ENCODE measurements around the gene KNG1.

The KNG1 gene

DNA sequence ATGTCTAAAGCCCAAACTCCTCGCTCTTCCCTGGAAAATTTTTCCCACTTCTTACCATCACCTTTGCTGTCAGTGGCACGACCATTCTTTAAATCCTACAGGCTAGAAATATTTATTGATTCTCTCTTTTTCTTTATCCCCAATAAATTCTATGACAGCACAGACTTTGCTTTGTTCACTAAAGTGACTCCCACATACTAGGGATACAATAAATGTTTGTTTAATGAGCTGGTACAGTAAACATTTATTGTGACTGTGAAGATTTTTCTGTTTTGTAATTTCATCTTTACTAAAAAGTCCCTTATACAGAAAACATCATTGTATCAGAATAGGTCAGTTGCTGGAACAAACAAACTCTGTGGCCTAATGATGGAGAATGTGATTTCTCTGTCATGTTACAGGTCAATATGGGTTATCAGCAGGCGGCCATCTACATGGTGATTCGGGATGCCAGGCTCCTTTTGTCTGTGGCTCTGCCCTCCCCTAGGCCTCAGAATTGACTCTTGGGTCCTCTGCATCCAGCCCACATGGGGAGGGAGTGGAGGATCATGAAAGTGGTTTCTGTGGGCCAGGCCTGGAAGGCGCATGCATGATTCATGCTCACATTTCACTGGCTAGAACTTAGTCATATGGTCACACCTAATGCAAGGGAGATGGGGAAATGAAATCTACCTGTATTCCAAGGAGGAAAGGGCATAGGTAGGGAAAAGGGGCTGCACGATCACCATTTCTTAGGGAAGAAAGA, 22.7 kb upstream of the KNG1 start:
- TF ChIP-seq, protein P1, sequence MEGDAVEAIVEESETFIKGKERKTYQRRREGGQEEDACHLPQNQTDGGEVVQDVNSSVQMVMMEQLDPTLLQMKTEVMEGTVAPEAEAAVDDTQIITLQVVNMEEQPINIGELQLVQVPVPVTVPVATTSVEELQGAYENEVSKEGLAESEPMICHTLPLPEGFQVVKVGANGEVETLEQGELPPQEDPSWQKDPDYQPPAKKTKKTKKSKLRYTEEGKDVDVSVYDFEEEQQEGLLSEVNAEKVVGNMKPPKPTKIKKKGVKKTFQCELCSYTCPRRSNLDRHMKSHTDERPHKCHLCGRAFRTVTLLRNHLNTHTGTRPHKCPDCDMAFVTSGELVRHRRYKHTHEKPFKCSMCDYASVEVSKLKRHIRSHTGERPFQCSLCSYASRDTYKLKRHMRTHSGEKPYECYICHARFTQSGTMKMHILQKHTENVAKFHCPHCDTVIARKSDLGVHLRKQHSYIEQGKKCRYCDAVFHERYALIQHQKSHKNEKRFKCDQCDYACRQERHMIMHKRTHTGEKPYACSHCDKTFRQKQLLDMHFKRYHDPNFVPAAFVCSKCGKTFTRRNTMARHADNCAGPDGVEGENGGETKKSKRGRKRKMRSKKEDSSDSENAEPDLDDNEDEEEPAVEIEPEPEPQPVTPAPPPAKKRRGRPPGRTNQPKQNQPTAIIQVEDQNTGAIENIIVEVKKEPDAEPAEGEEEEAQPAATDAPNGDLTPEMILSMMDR (IDR thresholded peaks at IDR 0.05; ENCODE audit: insufficient read depth, low read length, poor library complexity, severe bottlenecking): no peak
- no peak for TF ChIP-seq EZH2phosphoT487 (conservative IDR thresholded peaks at IDR 0.05; ENCODE audit: low read length)
- H3K27ac ChIP-seq (ENCODE audit: low read depth, low read length): no peak overlapping the region
- H3K9me3 ChIP-seq (ENCODE audit: insufficient read depth, low read length): no peaks in the 10 kb centered on the region
- H2AFZ ChIP-seq (ENCODE audit: low read depth, low read length, severe bottlenecking): no peak overlapping the region
- no peak overlapping the region for H3K9ac ChIP-seq (ENCODE audit: low read length)
- no peaks in the 10 kb centered on the region for H3K79me2 ChIP-seq (ENCODE audit: insufficient read depth, low read length)
- H3K4me2 ChIP-seq (ENCODE audit: low read depth, low read length, poor library complexity, severe bottlenecking): no peak overlapping the region
- no peaks in the 10 kb centered on the region for H4K20me1 ChIP-seq (ENCODE audit: low read depth, low read length)
- no peaks in the 10 kb centered on the region for H3F3A ChIP-seq (ENCODE audit: insufficient read depth)
- no peaks in the 10 kb centered on the region for H3K9me2 ChIP-seq (replicated peaks; ENCODE audit: insufficient read depth, low read length)
- no peaks in the 10 kb centered on the region for H3K36me3 ChIP-seq (ENCODE audit: low read length)
- H3K4me3 ChIP-seq (ENCODE audit: insufficient read depth, low read length, poor library complexity, severe bottlenecking): no peak overlapping the region
- no peaks in the 10 kb centered on the region for H3K27me3 ChIP-seq (ENCODE audit: low read length)

DNA sequence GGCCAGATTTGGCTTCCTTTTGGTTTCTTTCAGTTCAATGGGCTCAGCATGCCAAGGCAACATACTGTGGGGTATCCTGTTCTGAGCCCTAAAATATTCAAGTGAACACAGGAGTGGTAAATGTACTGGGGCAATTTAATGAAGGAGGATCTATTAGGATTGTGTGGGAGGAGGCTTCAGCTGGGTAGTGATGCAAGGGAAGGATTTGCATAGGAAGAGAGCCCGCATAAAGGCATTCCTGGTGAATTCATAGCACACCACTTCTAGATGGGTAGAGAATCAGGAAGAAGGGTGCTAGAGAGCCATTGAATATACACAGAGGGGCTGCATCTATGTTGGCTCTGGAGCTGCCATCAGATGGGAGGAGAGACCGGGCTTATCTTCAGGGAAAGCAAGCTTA, 20.6 kb upstream of the KNG1 start:
- Histone ChIP-seq H2AFZ (ENCODE audit: low read depth, low read length, severe bottlenecking) (no peak overlapping the region), H3K4me2 (ENCODE audit: low read depth, low read length, poor library complexity, severe bottlenecking) (no peak overlapping the region), H3F3A (ENCODE audit: insufficient read depth) (no peaks in the 10 kb centered on the region), H3K27me3 (ENCODE audit: low read length) (no peaks in the 10 kb centered on the region), H3K27ac (ENCODE audit: low read depth, low read length) (no peak overlapping the region), H3K36me3 (ENCODE audit: low read length) (no peaks in the 10 kb centered on the region), H3K4me3 (ENCODE audit: insufficient read depth, low read length, poor library complexity, severe bottlenecking) (no peak overlapping the region), H4K20me1 (ENCODE audit: low read depth, low read length) (no peaks in the 10 kb centered on the region), H3K9me2 (replicated peaks; ENCODE audit: insufficient read depth, low read length) (no peaks in the 10 kb centered on the region), H3K9me3 (ENCODE audit: insufficient read depth, low read length) (no peaks in the 10 kb centered on the region), H3K9ac (ENCODE audit: low read length) (no peak overlapping the region), H3K79me2 (ENCODE audit: insufficient read depth, low read length) (no peaks in the 10 kb centered on the region)
- no peak for TF ChIP-seq EZH2phosphoT487 (conservative IDR thresholded peaks at IDR 0.05; ENCODE audit: low read length)
- TF ChIP-seq, protein P1 (IDR thresholded peaks at IDR 0.05; ENCODE audit: insufficient read depth, low read length, poor library complexity, severe bottlenecking): no peak

DNA sequence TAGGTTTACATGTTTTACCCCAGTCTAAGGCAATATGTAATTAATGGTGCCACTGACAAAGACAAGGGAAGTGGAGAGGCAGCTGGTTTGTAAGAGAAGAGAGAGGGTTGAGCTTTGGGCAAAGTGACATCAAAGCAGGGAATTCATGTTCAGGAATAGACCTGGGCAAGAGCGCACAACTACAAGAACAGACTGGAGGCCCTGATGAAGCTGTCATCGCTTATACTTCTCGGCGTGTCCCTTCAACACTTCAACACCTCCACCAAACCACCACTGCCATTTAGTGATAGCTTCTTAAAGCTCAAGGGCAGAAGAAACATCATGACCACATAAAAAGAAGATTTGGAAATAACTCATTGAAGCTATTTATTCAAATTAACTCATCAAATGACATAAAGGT, 19.6 kb upstream of the KNG1 start:
- Histone ChIP-seq H3K27ac (ENCODE audit: low read depth, low read length) (no peak overlapping the region), H3K79me2 (ENCODE audit: insufficient read depth, low read length) (no peaks in the 10 kb centered on the region), H3K9me3 (ENCODE audit: insufficient read depth, low read length) (no peaks in the 10 kb centered on the region), H3K9ac (ENCODE audit: low read length) (no peak overlapping the region), H3K36me3 (ENCODE audit: low read length) (no peaks in the 10 kb centered on the region), H4K20me1 (ENCODE audit: low read depth, low read length) (no peaks in the 10 kb centered on the region), H2AFZ (ENCODE audit: low read depth, low read length, severe bottlenecking) (no peak overlapping the region), H3K27me3 (ENCODE audit: low read length) (no peaks in the 10 kb centered on the region), H3K4me2 (ENCODE audit: low read depth, low read length, poor library complexity, severe bottlenecking) (no peak overlapping the region), H3K4me3 (ENCODE audit: insufficient read depth, low read length, poor library complexity, severe bottlenecking) (no peak overlapping the region), H3K9me2 (replicated peaks; ENCODE audit: insufficient read depth, low read length) (no peaks in the 10 kb centered on the region), H3F3A (ENCODE audit: insufficient read depth) (no peaks in the 10 kb centered on the region)
- TF ChIP-seq, protein P1 (IDR thresholded peaks at IDR 0.05; ENCODE audit: insufficient read depth, low read length, poor library complexity, severe bottlenecking): no peak
- TF ChIP-seq EZH2phosphoT487 (conservative IDR thresholded peaks at IDR 0.05; ENCODE audit: low read length): no peak
